Measurements from ENCODE around the gene GPR15LG.

GPR15LG gene

GRCh38 chr10:84194424-84195043 lies 20.9 kb downstream of the GPR15LG start, which contains the start of gene CDHR1:
Gene CDHR1 (plus strand): TSS chr10:84194537. CDS start chr10:84194761, 224 bp downstream.
- no peak for TF ChIP-seq EZH2 (IDR thresholded peaks at IDR 0.05)
- no peaks in the 10 kb centered on the region for H3K36me3 ChIP-seq (ENCODE audit: insufficient read depth, low read length)
- H3K27ac ChIP-seq, result no peak within 1 kb of the TSS
- DNase-seq (ENCODE audit: low read depth, low spot score), result no peak
- H3K9me3 ChIP-seq (ENCODE audit: low read depth, low read length), result no peaks in the 10 kb centered on the region
- H3K4me3 ChIP-seq, result no peak within 1 kb of the TSS
- no peak within 1 kb of the TSS for H3K9ac ChIP-seq (ENCODE audit: insufficient read length)

GRCh38 chr10:84195044-84195830 lies 21.6 kb downstream of the GPR15LG start:
- Histone ChIP-seq H3K4me3 (no peak overlapping the region), H3K9ac (ENCODE audit: insufficient read length) (no peak overlapping the region), H3K36me3 (ENCODE audit: insufficient read depth, low read length) (no peaks in the 10 kb centered on the region), H3K27ac (no peak overlapping the region), H3K9me3 (ENCODE audit: low read depth, low read length) (no peaks in the 10 kb centered on the region)
- DNase-seq (ENCODE audit: low read depth, low spot score), result no peak
- TF ChIP-seq POLR2AphosphoS5 (IDR thresholded peaks at IDR 0.05; ENCODE audit: borderline replicate concordance, low read depth, low read length), result no peak

GRCh38 chr10:84196083-84196482 lies 22.5 kb downstream of the GPR15LG start:
- H3K27ac ChIP-seq, result no peak overlapping the region
- no peaks in the 10 kb centered on the region for H3K36me3 ChIP-seq (ENCODE audit: insufficient read depth, low read length)
- no peaks in the 10 kb centered on the region for H3K9me3 ChIP-seq (ENCODE audit: low read depth, low read length)
- no peak overlapping the region for H3K9ac ChIP-seq (ENCODE audit: insufficient read length)
- no peak for DNase-seq (ENCODE audit: low read depth, low spot score)
- no peak overlapping the region for H3K4me3 ChIP-seq
- TF ChIP-seq POLR2AphosphoS5 (IDR thresholded peaks at IDR 0.05; ENCODE audit: borderline replicate concordance, low read depth, low read length) (no peak), FOXP2 (optimal IDR thresholded peaks at IDR 0.05; ENCODE audit: control extremely low read depth, extremely low read length, insufficient read depth) (no peak), EZH2 (IDR thresholded peaks at IDR 0.05) (no peak)

GRCh38 chr10:84196941-84197340 lies 23.3 kb downstream of the GPR15LG start:
- TF ChIP-seq FOXP2 (optimal IDR thresholded peaks at IDR 0.05; ENCODE audit: control extremely low read depth, extremely low read length, insufficient read depth) (no peak), EZH2 (IDR thresholded peaks at IDR 0.05) (no peak), POLR2AphosphoS5 (IDR thresholded peaks at IDR 0.05; ENCODE audit: borderline replicate concordance, low read depth, low read length) (no peak)

GRCh38 chr10:84197643-84198042 lies 24.0 kb downstream of the GPR15LG start:
- H3K36me3 ChIP-seq (ENCODE audit: insufficient read depth, low read length), result no peaks in the 10 kb centered on the region
- H3K4me3 ChIP-seq, result no peak overlapping the region
- TF ChIP-seq EZH2 (IDR thresholded peaks at IDR 0.05) (no peak), FOXP2 (optimal IDR thresholded peaks at IDR 0.05; ENCODE audit: control extremely low read depth, extremely low read length, insufficient read depth) (no peak), POLR2AphosphoS5 (IDR thresholded peaks at IDR 0.05; ENCODE audit: borderline replicate concordance, low read depth, low read length) (no peak)
- no peak overlapping the region for H3K27ac ChIP-seq
- H3K9me3 ChIP-seq (ENCODE audit: low read depth, low read length), result no peaks in the 10 kb centered on the region
- no peak overlapping the region for H3K9ac ChIP-seq (ENCODE audit: insufficient read length)
- DNase-seq (ENCODE audit: low read depth, low spot score), result no peak

More at GRCh38 chr10:84196941-84197340, 23.3 kb downstream of the GPR15LG start:
- Histone ChIP-seq H3K9ac (ENCODE audit: insufficient read length) (no peak overlapping the region), H3K36me3 (ENCODE audit: insufficient read depth, low read length) (no peaks in the 10 kb centered on the region), H3K27ac (no peak overlapping the region), H3K4me3 (no peak overlapping the region), H3K9me3 (ENCODE audit: low read depth, low read length) (no peaks in the 10 kb centered on the region)
- DNase-seq (ENCODE audit: low read depth, low spot score), result no peak

GRCh38 chr10:84198206-84198915 lies 24.8 kb downstream of the GPR15LG start:
- no peaks in the 10 kb centered on the region for H3K9me3 ChIP-seq (ENCODE audit: low read depth, low read length)
- no peak for DNase-seq (ENCODE audit: low read depth, low spot score)

GRCh38 chr10:84200537-84201243 lies 27.1 kb downstream of the GPR15LG start:
- DNase-seq (ENCODE audit: low read depth, low spot score), result no peak
- Histone ChIP-seq H3K36me3 (ENCODE audit: insufficient read depth, low read length) (no peaks in the 10 kb centered on the region), H3K9ac (ENCODE audit: insufficient read length) (no peak overlapping the region), H3K9me3 (ENCODE audit: low read depth, low read length) (no peaks in the 10 kb centered on the region), H3K27ac (no peak overlapping the region), H3K4me3 (no peak overlapping the region)
- no peak for TF ChIP-seq POLR2AphosphoS5 (IDR thresholded peaks at IDR 0.05; ENCODE audit: borderline replicate concordance, low read depth, low read length)
- TF ChIP-seq FOXP2 (optimal IDR thresholded peaks at IDR 0.05; ENCODE audit: control extremely low read depth, extremely low read length, insufficient read depth), result no peak
- TF ChIP-seq EZH2 (IDR thresholded peaks at IDR 0.05), result no peak

More at GRCh38 chr10:84198206-84198915, 24.8 kb downstream of the GPR15LG start:
- Histone ChIP-seq H3K27ac (no peak overlapping the region), H3K36me3 (ENCODE audit: insufficient read depth, low read length) (no peaks in the 10 kb centered on the region), H3K4me3 (no peak overlapping the region), H3K9ac (ENCODE audit: insufficient read length) (no peak overlapping the region)
- TF ChIP-seq FOXP2 (optimal IDR thresholded peaks at IDR 0.05; ENCODE audit: control extremely low read depth, extremely low read length, insufficient read depth), result no peak

GRCh38 chr10:84201244-84201606 lies 27.6 kb downstream of the GPR15LG start:
- TF ChIP-seq FOXP2 (optimal IDR thresholded peaks at IDR 0.05; ENCODE audit: control extremely low read depth, extremely low read length, insufficient read depth) (no peak), EZH2 (IDR thresholded peaks at IDR 0.05) (no peak)
- no peak for DNase-seq (ENCODE audit: low read depth, low spot score)
- Histone ChIP-seq H3K27ac (no peak overlapping the region), H3K9me3 (ENCODE audit: low read depth, low read length) (no peaks in the 10 kb centered on the region), H3K36me3 (ENCODE audit: insufficient read depth, low read length) (no peaks in the 10 kb centered on the region), H3K9ac (ENCODE audit: insufficient read length) (no peak overlapping the region), H3K4me3 (no peak overlapping the region)
